ENCODE data around the gene ACSM6.

The ACSM6 gene

GRCh38 chr10:95277614-95278013, 83.6 kb downstream of the ACSM6 start:
- Histone ChIP-seq H3K4me1 (ENCODE audit: insufficient read depth, poor library complexity, severe bottlenecking) (peaks cover 89% of the 10 kb centered on the region), H3K36me3 (ENCODE audit: low read depth) (peaks cover 29% of the 10 kb centered on the region), H3K27ac (ENCODE audit: poor library complexity, severe bottlenecking) (peak overlapping the region; percentile 94), H3K9me3 (ENCODE audit: severe bottlenecking) (no peaks in the 10 kb centered on the region), H3K27me3 (ENCODE audit: insufficient read depth, poor library complexity, severe bottlenecking) (no peaks in the 10 kb centered on the region), H3K4me3 (ENCODE audit: severe bottlenecking) (no peak overlapping the region)
- DNase-seq (ENCODE audit: low spot score) (no peak), ATAC-seq (ENCODE audit: low read depth) (no peak)
- TF ChIP-seq CTCF (IDR thresholded peaks at IDR 0.05; ENCODE audit: poor library complexity, severe bottlenecking) = no peak
